Measurements from ENCODE around the gene ITPKC. TPM values are rescaled to one million over a fixed set of nuclear protein-coding genes. Genes with fewer than 3 reads are reported as not detected.

The ITPKC gene
- total RNA-seq, 2 experiments from 2014 or later, result 6.4 TPM

Other genes starting within 250 kb of the ITPKC start
- 100 to 1,000 TPM; 112 to 126 TPM for gene SHKBP1, start 140.2 kb upstream of the ITPKC start, total RNA-seq
- 100 to 1,000 TPM; 178 to 182 TPM for gene LTBP4, start 115.7 kb upstream of the ITPKC start, total RNA-seq
- 10 to 100 TPM; 14.0 to 14.8 TPM for gene NUMBL, start 26.5 kb upstream of the ITPKC start, total RNA-seq
- gene COQ8B, start 226 bp upstream of the ITPKC start, total RNA-seq, result 10 to 100 TPM; 31.7 to 36.3 TPM
- gene ACTMAP, start 33.4 kb downstream of the ITPKC start, total RNA-seq, result 10 to 100 TPM; 14.1 to 15.8 TPM
- gene SNRPA, start 34.1 kb downstream of the ITPKC start, total RNA-seq, result 100 to 1,000 TPM; 241 to 253 TPM
- under 1 TPM in 1 of 2 experiments, not detected in 1; 1.00 TPM for gene MIA, start 58.4 kb downstream of the ITPKC start, total RNA-seq
- 10 to 100 TPM; 38.0 to 41.7 TPM for gene RAB4B, start 61.1 kb downstream of the ITPKC start, total RNA-seq
- gene EGLN2, start 82.1 kb downstream of the ITPKC start, total RNA-seq, result 10 to 100 TPM; 89.1 to 90.3 TPM
- not detected for gene CYP2A6, start 133.3 kb downstream of the ITPKC start, total RNA-seq
- not detected for gene CYP2A7, start 165.1 kb downstream of the ITPKC start, total RNA-seq

Data from activated CD4-positive, alpha-beta memory T cell treated with anti-CD3 and anti-CD28 coated beads for 36 hours (primary cell).